HG02885 (cell line): ENCODE results near the gene ELMO3.

Experiments used
- ATAC-seq: cut with Tn5 transposase; IDR thresholded peaks from one replicate; pipeline ENCODE4 v1.9.1; 2021; ENCODE audit warnings: mild to moderate bottlenecking; ENCODE audit not compliant: unreplicated experiment, poor library complexity

Gene ELMO3

DNA sequence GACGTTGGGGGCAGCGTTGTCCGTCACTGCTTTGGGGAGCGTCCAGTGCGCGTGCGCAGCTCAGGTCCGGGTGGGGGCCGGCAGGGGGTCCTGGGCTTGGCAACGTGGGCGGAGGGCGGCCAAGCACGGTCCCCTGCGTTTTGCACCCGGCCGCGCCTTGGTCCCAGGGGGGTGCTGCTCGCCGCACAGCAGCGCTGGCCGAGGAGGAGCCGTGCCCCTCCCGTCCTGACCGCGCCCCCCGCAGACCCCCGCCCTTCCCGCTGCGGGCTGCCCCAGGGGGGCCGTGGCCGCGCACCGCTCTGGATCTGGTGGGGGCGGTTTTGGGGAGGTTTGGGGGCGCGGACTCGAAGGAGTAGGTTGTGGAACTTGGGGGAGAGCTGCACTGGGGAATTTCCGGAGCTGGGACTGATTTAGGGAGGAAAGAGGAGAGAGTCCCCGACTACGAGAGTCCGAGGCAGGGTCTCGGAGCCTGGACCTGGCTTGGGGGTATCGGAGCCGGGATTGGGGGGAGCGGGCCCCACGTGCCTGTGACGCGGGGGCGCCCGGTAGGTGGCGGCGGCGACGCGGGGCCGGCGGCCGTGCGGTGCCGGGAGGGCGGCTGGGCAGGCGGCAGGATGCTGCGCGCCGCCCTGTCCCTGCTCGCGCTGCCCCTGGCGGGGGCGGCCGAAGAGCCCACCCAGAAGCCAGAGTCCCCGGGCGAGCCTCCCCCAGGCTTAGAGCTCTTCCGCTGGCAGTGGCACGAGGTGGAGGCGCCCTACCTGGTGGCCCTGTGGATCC, 49.7 kb downstream of the ELMO3 start, which contains the start of gene SLC9A5:
Gene SLC9A5, plus strand, starts transcription at position 579 of the 777 bp plus-strand sequence. Its CDS starts 36 bp downstream, at position 615.
- ATAC-seq: no peak

DNA sequence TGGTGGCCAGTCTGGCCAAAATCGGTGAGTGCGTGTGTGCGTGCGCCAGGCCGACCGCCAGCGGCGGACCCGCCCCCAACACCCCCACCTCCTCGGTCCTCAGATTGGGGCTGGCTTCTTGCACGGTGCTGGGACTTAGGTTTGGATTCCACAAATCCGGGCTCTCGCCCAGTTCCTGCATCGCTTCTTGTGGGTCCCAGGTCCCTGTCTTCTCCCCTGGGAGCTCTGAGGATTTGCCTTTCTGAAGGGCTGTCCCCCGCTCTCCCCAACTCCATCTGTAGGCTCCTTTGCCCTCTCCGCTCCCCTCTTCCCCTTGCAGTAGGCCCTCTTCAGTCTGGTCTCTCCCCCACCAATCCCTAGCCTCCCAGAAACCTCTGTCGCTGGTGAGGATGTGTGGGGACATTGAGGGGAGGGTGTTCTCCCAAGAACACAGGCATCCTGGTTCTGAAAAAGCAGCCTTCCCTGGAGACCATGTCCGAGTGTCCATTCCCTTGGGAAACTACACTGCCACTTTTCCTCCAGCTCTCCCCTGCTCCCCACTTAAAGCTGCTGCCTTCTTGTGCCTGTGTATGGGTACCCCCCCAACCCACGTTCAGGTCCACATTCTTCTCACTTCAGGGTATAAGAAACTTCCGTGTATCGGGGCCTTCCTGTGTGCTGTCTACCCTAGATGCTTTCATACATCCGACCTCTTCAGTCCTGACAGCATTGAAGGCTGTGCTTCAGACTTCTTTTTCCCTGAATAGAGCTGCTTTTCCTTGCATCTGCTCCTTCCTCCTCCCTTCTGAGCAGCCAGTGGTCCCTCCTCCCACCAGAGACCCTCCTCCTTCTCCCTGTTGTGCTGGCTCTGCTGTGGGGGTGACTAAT, 50.5 kb downstream of the ELMO3 start:
- no peak for ATAC-seq

DNA sequence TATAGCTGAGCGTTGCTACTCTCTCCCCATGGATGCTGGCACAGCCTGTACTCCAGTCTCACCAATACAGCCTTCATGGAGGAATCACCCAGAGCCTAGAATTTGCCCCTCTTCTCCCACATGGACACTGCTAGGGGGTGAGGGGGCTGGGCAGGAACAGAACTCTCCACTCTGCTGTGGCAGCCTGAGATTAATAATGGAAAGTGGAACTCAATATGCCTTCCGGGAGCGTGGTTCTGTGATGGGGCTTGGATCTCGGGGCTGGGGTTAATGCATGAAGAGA, 51.1 kb downstream of the ELMO3 start:
- no peak for ATAC-seq

DNA sequence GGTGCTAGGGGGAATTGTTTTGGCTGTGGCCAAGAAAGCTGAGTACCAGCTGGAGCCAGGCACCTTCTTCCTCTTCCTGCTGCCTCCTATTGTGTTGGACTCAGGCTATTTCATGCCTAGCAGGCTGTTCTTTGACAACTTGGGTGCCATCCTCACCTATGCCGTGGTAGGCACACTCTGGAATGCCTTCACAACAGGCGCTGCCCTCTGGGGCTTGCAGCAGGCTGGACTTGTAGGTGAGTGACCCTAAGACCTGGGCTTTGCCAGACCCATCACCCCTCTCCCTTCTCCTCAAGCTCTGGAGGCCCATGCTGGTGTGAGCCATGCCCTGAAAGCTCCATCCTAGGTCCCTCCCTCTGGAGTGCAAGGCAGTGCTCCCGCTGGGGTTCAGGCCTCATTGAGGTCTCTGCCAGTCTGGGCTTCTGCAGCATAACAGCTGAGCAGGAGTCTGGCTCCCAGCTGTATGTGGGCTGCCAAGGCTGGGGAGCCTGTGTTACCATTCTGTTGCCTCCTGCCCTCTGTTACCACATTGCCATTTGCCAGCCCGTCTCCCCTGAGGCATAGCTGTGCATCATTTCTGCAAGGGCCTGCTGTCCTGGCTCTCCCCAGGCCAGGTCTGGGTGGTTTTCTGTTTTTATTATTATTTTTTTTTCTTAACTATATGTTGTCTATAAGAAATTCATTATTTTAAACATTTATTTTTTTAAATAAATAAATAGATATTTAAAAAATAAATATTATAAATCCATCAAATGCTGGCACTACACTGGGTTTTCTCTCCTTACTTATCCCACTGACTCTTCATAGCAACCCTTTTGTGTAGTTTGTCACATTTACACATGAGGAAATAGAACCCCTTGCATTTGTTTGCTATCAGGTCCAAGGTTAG, 53.9 kb downstream of the ELMO3 start:
- ATAC-seq: no peak
